Endothelial cell of umbilical vein (primary cell): ENCODE data around the gene ZNF366. TPM values are rescaled to one million over a fixed set of nuclear protein-coding genes. Genes with fewer than 3 reads are reported as not detected.

Experiments
- BruUV-seq: library from RNA; stranded (reverse); fragments of 400-500 nt; replicated peaks from 2 replicates; lab custom pipeline; 2021; lab: Mats Ljungman, UMichigan
- CTCF ChIA-PET: fragments of 300-600, 350-600 bp; sonication (Branson Sonifier 250); formaldehyde crosslinking; loops from one replicate; lab custom pipeline; 2021; ENCODE audit warnings: antibody characterized with exemption, inconsistent platforms; lab: Charles Lee
- POLR2A ChIA-PET: fragments of 300-600, 350-600 bp; sonication (Branson Sonifier 250); formaldehyde crosslinking; loops from one replicate; lab custom pipeline; 2021; ENCODE audit warnings: antibody characterized with exemption, inconsistent platforms; lab: Charles Lee
- DNase-seq: peaks from one replicate; pipeline ENCODE4 v3.0.0-alpha.2; 2011; ENCODE audit warnings: low read depth, low spot score
- FAIRE-seq: peaks from 2 replicates; lab custom pipeline; 2011; peaks lifted over from hg19 to GRCh38; lab: Jason Lieb, UNC
- H2AFZ ChIP-seq: 2 replicates; pipeline ENCODE4 v1.6.0; 2012; ENCODE audit warnings: low read depth, low read length, control low read depth, inconsistent platforms
- H3K27ac ChIP-seq: 2 replicates; pipeline ENCODE4 v1.5.1; 2011; ENCODE audit warnings: low read depth, mild to moderate bottlenecking, control low read depth, low read length, moderate library complexity; ENCODE audit not compliant: insufficient read depth
- H3K27me3 ChIP-seq, 2 experiments: 2 replicates each; pipeline versions ENCODE4 v1.6.0 to v1.6.1; 2011; ENCODE audit warnings: low read length in 2 of 2, mixed read lengths in 1 of 2; ENCODE audit not compliant: control insufficient read depth in 2 of 2, insufficient read depth in 2 of 2
- H3K36me3 ChIP-seq, 2 experiments: 2 replicates in 1 of 2; 3 replicates in 1 of 2; pipeline ENCODE4 v1.5.1; 2011; ENCODE audit warnings: low read length in 2 of 2, mild to moderate bottlenecking in 1 of 2, moderate library complexity in 1 of 2; ENCODE audit not compliant: control insufficient read depth in 2 of 2, insufficient read depth in 2 of 2; ENCODE audit errors: extremely low read depth in 1 of 2
- H3K4me1 ChIP-seq: 3 replicates; pipeline ENCODE4 v1.5.1; 2011; ENCODE audit warnings: mild to moderate bottlenecking, low read length; ENCODE audit not compliant: control insufficient read depth, insufficient read depth; ENCODE audit errors: extremely low read depth
- H3K4me2 ChIP-seq: 2 replicates; pipeline ENCODE4 v1.6.1; 2011; ENCODE audit warnings: low read length, control low read depth, mixed read lengths; ENCODE audit not compliant: insufficient read depth
- H3K4me3 ChIP-seq, 3 experiments: fragments of 200-600 bp in 1 of 3; sonication (generic), shearing (Covaris generic) in 1 of 3; replicated peaks in 1 of 3; 2 replicates each; pipeline ENCODE4 v1.5.1; 2011 to 2016; ENCODE audit warnings: control low read depth in 3 of 3, low read length in 3 of 3, mild to moderate bottlenecking in 2 of 3, inconsistent platforms in 1 of 3, low read depth in 1 of 3, moderate library complexity in 1 of 3; ENCODE audit not compliant: insufficient read depth in 1 of 3
- H3K79me2 ChIP-seq: 2 replicates; pipeline ENCODE4 v1.6.0; 2012; ENCODE audit warnings: low read length, inconsistent platforms; ENCODE audit not compliant: control insufficient read depth, insufficient read depth
- H3K9ac ChIP-seq: replicated peaks from 2 replicates; pipeline ENCODE3; 2011; ENCODE audit warnings: low read length, control low read depth; ENCODE audit not compliant: insufficient read depth; ENCODE audit errors: extremely low read depth
- H3K9me1 ChIP-seq: replicated peaks from 3 replicates; pipeline ENCODE4 v1.6.0; 2011; ENCODE audit warnings: mild to moderate bottlenecking, low read length; ENCODE audit not compliant: control insufficient read depth, insufficient read depth; ENCODE audit errors: extremely low read depth
- H3K9me3 ChIP-seq: replicated peaks from 2 replicates; pipeline ENCODE4 v1.5.1; 2012; ENCODE audit warnings: low read length, inconsistent platforms; ENCODE audit not compliant: control insufficient read depth, insufficient read depth
- H4K20me1 ChIP-seq: replicated peaks from 2 replicates; pipeline ENCODE3; 2011; ENCODE audit warnings: mild to moderate bottlenecking, low read length; ENCODE audit not compliant: control insufficient read depth, insufficient read depth; ENCODE audit errors: extremely low read depth
- EZH2 ChIP-seq: IDR thresholded peaks from 2 replicates; pipeline ENCODE4 v1.6.1; 2012; ENCODE audit warnings: borderline replicate concordance, low read depth, mild to moderate bottlenecking, moderate library complexity, low read length, inconsistent platforms; ENCODE audit not compliant: severe bottlenecking
- FOS ChIP-seq: IDR thresholded peaks from 2 replicates; pipeline ENCODE4 v1.6.1; 2011; ENCODE audit warnings: mild to moderate bottlenecking, low read length, moderate library complexity, borderline replicate concordance; ENCODE audit not compliant: insufficient read depth
- GATA2 ChIP-seq: IDR thresholded peaks from 2 replicates; pipeline ENCODE4 v1.7.0; 2011; ENCODE audit warnings: low read depth, mild to moderate bottlenecking, moderate library complexity, mixed read lengths, low read length; ENCODE audit not compliant: insufficient read length, insufficient read depth
- JUN ChIP-seq: IDR thresholded peaks from 2 replicates; pipeline ENCODE4 v1.6.1; 2011; ENCODE audit warnings: borderline replicate concordance, low read depth; ENCODE audit not compliant: insufficient read length, insufficient read depth
- MYC ChIP-seq: IDR thresholded peaks from one replicate; pipeline ENCODE4 v1.6.1; 2011; ENCODE audit warnings: mild to moderate bottlenecking, low read depth, low read length
- POLR2A ChIP-seq: IDR thresholded peaks from 2 replicates; pipeline ENCODE4 v1.6.1; 2012; ENCODE audit warnings: low read depth, mild to moderate bottlenecking, control low read depth, low read length
- POLR2AphosphoS5 ChIP-seq: IDR thresholded peaks from 2 replicates; pipeline ENCODE4 v1.6.1; 2012; ENCODE audit warnings: low read depth, mild to moderate bottlenecking, control low read depth, low read length, moderate library complexity; ENCODE audit not compliant: insufficient read depth
- dilution Hi-C: fragments of 300-500 bp; cut with MboI; formaldehyde crosslinking; loops from one replicate; pipeline ENCODE4 v1.15.0; 2019; ENCODE audit warnings: low sequenced_read_pairs; ENCODE audit not compliant: extremely low pct_ligation_motif_present
- intact Hi-C: fragments of 100-400 bp; cut with micrococcal nuclease; formaldehyde crosslinking; loops from one replicate; pipeline ENCODE4 v1.10.0; 2022
- polyA plus RNA-seq, 4 experiments: library from polyadenylated mRNA; depleted of rRNA in 3 of 4; stranded (reverse) in 3 of 4; unstranded in 1 of 4; fragments of >200 nt; gene quantifications; 2 replicates each; pipeline versions ENCODE4 v1.2.1 to v1.2.3, GENCODE V29; 2011 to 2012; ENCODE audit warnings: missing spikeins in 1 of 4
- total RNA-seq: library from RNA; stranded (reverse); gene quantifications from 2 replicates; pipeline ENCODE4 v1.2.3, GENCODE V29; 2021
- TF ChIP-seq, protein P1 (sequence below): IDR thresholded peaks from 2 replicates; pipeline ENCODE4 v1.6.1; 2011; ENCODE audit not compliant: insufficient read depth, insufficient read length
- TF ChIP-seq, protein P2 (sequence below), 2 donors: IDR thresholded peaks; 1 replicate in 1 of 2; 2 replicates in 1 of 2; pipeline ENCODE4 v1.5.1; 2011; ENCODE audit warnings: low read length in 2 of 2, mild to moderate bottlenecking in 2 of 2, moderate library complexity in 2 of 2, control low read depth in 1 of 2, inconsistent platforms in 1 of 2, low read depth in 1 of 2; ENCODE audit not compliant: insufficient read depth in 1 of 2; ENCODE audit errors: extremely low read depth in 1 of 2

ZNF366 gene
- total and polyA plus RNA-seq, 2 donors (not counting 3 experiments of a cell fraction or from before 2014, with no cell fraction given), result 1.3 to 4.1 TPM

DNA sequence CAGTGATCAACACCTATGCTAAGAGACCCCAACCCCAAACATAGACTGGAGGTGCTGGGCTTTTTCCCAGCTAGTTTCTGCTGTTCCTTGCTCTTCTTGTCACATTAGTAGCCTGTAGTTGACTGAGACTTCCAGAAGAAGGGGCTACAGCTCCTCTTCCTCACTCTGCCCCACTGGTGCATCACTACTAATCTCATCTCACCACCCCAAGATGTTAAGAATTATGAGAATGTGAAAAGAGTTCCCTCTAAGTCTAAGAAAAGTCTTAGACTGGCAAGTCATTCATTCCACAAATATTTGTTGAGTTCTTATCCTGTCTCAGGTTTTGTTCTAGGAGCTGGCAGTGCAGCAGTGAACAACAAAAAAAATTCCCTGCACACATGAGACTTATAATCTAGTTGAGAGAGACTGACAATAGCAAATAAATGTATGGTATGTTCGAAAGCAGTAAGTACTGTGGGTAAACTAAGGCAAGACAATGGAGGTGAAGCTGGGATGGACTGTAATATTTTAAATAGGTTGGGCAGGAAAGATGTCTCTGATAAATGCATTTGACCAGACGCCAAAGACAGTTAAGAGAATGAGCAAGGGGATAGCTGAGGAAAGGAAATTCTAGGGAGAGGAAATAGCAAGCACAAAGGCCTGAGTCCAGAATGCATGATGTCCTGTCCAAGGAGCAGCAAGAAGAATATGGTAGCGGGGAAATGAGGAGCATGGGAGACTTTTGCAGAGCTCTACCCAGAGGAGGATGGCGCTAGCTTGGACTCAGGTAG is 94.7 kb downstream of the ZNF366 start:
- no peaks in the 10 kb centered on the region for H4K20me1 ChIP-seq
- ChIA-PET POLR2A (no interaction called here), CTCF (interaction anchor here (0.7 to 2.6 kb wide), 6 partner anchors 9 to 199 kb away, joined by 3 to 11 read pairs (median 3); no protein-coding TSS in a partner anchor)
- DNase-seq (no peak), FAIRE-seq (no peak)
- no peaks in the 10 kb centered on the region for H3K9me1 ChIP-seq
- no peak overlapping the region for H3K4me3 ChIP-seq
- intact Hi-C loops (no loop called here), dilution Hi-C loops (no loop called here)
- H3K4me1 ChIP-seq, result no peaks in the 10 kb centered on the region
- H2AFZ ChIP-seq, result no peak overlapping the region
- H3K79me2 ChIP-seq, result no peaks in the 10 kb centered on the region
- no peak overlapping the region for H3K9ac ChIP-seq
- BruUV-seq, result no TSS peak
- H3K4me2 ChIP-seq, result no peak overlapping the region
- no peak for TF ChIP-seq GATA2
- no peak for TF ChIP-seq POLR2AphosphoS5
- TF ChIP-seq, protein P1, sequence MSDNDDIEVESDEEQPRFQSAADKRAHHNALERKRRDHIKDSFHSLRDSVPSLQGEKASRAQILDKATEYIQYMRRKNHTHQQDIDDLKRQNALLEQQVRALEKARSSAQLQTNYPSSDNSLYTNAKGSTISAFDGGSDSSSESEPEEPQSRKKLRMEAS, result no peak
- no peak for TF ChIP-seq EZH2
- TF ChIP-seq MYC, result no peak
- TF ChIP-seq, protein P2, sequence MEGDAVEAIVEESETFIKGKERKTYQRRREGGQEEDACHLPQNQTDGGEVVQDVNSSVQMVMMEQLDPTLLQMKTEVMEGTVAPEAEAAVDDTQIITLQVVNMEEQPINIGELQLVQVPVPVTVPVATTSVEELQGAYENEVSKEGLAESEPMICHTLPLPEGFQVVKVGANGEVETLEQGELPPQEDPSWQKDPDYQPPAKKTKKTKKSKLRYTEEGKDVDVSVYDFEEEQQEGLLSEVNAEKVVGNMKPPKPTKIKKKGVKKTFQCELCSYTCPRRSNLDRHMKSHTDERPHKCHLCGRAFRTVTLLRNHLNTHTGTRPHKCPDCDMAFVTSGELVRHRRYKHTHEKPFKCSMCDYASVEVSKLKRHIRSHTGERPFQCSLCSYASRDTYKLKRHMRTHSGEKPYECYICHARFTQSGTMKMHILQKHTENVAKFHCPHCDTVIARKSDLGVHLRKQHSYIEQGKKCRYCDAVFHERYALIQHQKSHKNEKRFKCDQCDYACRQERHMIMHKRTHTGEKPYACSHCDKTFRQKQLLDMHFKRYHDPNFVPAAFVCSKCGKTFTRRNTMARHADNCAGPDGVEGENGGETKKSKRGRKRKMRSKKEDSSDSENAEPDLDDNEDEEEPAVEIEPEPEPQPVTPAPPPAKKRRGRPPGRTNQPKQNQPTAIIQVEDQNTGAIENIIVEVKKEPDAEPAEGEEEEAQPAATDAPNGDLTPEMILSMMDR (IDR thresholded peaks at IDR 0.05; ENCODE audit: extremely low read depth in 1 of 2, insufficient read depth in 1 of 2, low read depth in 1 of 2, low read length in 2 of 2), result no peak
- no peak for TF ChIP-seq JUN
- no peak for TF ChIP-seq FOS
- TF ChIP-seq POLR2A, result no peak
- no peak overlapping the region for H3K27ac ChIP-seq
- no peaks in the 10 kb centered on the region for H3K27me3 ChIP-seq
- no peaks in the 10 kb centered on the region for H3K9me3 ChIP-seq
- H3K36me3 ChIP-seq, result no peaks in the 10 kb centered on the region
